Endothelial cell (in vitro differentiated cells): ENCODE measurements around the gene KYNU. TPM values are rescaled to one million over a fixed set of nuclear protein-coding genes. Genes with fewer than 3 reads are reported as not detected.
A peak's percentile ranks its signal among the peaks of the same experiment; 100 is the strongest.
"Not testable (repeated sequence)": the region's sequence is repeated elsewhere in the genome, so short reads cannot be mapped to it uniquely, and the experiment has no call there.

Experiments used
- DNase-seq: peaks from one replicate; pipeline ENCODE4 v3.0.0; 2021; ENCODE audit warnings: low spot score
- H3K27ac Mint-ChIP-seq: one replicate; pipeline ENCODE4 v1.8.0; 2021; ENCODE audit warnings: mixed read lengths, inconsistent platforms; ENCODE audit not compliant: unreplicated experiment
- H3K27me3 Mint-ChIP-seq: one replicate; pipeline ENCODE4 v1.8.0; 2021; ENCODE audit warnings: mild to moderate bottlenecking, moderate library complexity, mixed read lengths, inconsistent platforms; ENCODE audit not compliant: unreplicated experiment
- H3K36me3 Mint-ChIP-seq: one replicate; pipeline ENCODE4 v1.8.0; 2021; ENCODE audit warnings: mild to moderate bottlenecking, low read depth, mixed read lengths, inconsistent platforms; ENCODE audit not compliant: unreplicated experiment
- H3K4me1 Mint-ChIP-seq: one replicate; pipeline ENCODE4 v1.8.0; 2021; ENCODE audit warnings: mild to moderate bottlenecking, mixed read lengths, inconsistent platforms; ENCODE audit not compliant: unreplicated experiment
- H3K4me3 Mint-ChIP-seq: one replicate; pipeline ENCODE4 v1.8.0; 2021; ENCODE audit warnings: mild to moderate bottlenecking, mixed read lengths, inconsistent platforms; ENCODE audit not compliant: unreplicated experiment
- H3K9me3 Mint-ChIP-seq: one replicate; pipeline ENCODE4 v1.8.0; 2021; ENCODE audit warnings: mixed read lengths, inconsistent platforms; ENCODE audit not compliant: unreplicated experiment
- total RNA-seq: library from RNA; stranded (reverse); fragmentation: NEBNext Ultra II Directional; extraction: Animal tissue kit (Norgen Biotek cat#: 25700); gene quantifications from one replicate; pipeline ENCODE4 v1.2.1, GENCODE V29; 2021; ENCODE audit not compliant: unreplicated experiment
- TF ChIP-seq, protein P1 (sequence below): fragments of 200-600 bp; sonication (generic); IDR thresholded peaks from one replicate; pipeline ENCODE4 v1.5.0; 2021; ENCODE audit warnings: antibody characterized with exemption; ENCODE audit not compliant: unreplicated experiment

Gene KYNU
- total RNA-seq, 1 donor from 2014 or later, result not detected

DNA sequence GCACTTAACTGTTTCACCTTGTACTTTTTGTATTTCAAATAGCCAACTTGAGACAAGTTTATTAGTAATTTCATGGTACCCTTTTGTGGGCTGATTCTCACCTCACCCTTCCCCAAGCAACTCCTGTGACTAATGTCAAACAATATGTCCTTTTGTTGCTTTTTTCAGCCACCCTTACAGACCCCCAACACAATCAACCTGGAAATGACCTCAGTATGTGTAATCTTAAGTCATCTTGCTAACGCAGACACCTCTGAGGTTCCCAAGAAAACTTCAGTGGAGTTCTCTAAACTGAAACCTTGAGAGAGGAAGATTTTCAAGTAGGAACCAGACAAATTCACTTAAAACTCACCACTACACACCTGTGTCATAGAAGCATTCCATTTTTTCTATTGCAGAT is 69.5 kb downstream of the KYNU start:
- Mint-ChIP-seq H3K27ac (no peak overlapping the region), H3K4me3 (no peak overlapping the region), H3K9me3 (peaks cover 8% of the 10 kb centered on the region), H3K4me1 (no peaks in the 10 kb centered on the region), H3K27me3 (peaks cover 7% of the 10 kb centered on the region), H3K36me3 (peaks cover 9% of the 10 kb centered on the region)
- no peak for DNase-seq
- TF ChIP-seq, protein P1, sequence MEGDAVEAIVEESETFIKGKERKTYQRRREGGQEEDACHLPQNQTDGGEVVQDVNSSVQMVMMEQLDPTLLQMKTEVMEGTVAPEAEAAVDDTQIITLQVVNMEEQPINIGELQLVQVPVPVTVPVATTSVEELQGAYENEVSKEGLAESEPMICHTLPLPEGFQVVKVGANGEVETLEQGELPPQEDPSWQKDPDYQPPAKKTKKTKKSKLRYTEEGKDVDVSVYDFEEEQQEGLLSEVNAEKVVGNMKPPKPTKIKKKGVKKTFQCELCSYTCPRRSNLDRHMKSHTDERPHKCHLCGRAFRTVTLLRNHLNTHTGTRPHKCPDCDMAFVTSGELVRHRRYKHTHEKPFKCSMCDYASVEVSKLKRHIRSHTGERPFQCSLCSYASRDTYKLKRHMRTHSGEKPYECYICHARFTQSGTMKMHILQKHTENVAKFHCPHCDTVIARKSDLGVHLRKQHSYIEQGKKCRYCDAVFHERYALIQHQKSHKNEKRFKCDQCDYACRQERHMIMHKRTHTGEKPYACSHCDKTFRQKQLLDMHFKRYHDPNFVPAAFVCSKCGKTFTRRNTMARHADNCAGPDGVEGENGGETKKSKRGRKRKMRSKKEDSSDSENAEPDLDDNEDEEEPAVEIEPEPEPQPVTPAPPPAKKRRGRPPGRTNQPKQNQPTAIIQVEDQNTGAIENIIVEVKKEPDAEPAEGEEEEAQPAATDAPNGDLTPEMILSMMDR, result no peak

DNA sequence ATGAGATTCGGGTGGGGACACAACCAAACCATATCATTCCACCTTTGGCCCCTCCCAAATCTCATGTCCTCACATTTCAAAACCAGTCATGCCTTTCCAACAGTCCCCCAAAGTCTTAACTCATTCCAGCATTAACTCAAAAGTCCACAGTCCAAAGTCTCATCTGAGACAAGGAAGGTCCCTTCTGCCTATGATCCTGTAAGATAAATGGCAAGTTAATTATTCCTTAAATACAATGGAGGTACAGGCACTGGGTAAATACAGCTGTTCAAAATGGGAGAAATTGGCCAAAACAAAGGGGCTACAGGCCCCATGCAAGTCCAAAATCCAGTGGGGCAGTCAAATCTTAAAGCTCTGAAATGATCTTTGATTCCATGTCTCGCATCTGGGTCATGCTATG is 71.3 kb downstream of the KYNU start:
- peak overlapping the region; percentile 22 for H3K27ac Mint-ChIP-seq
- not testable (repeated sequence) for H3K27me3 Mint-ChIP-seq, H3K4me3 Mint-ChIP-seq, H3K4me1 Mint-ChIP-seq, H3K9me3 Mint-ChIP-seq, H3K36me3 Mint-ChIP-seq, DNase-seq

DNA sequence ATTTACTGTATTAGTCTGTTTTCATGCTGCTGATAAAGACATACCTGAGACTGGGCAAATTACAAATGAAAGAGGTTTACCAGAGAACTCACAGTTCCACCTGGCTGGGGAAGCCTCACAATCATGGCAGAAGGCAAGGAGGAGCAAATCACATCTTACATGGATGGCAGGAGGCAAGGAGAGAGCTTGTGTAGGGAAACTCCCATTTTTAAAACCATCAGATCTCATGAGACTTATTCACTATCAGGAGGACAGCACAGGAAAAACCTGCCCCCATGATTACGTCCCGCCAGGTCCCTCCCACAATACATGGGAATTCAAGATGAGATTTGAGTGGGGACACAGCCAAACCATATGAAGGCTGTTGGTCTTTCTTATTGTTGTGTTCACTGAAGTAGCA is 72.9 kb downstream of the KYNU start:
- not testable (repeated sequence) for H3K4me1 Mint-ChIP-seq, H3K4me3 Mint-ChIP-seq

DNA sequence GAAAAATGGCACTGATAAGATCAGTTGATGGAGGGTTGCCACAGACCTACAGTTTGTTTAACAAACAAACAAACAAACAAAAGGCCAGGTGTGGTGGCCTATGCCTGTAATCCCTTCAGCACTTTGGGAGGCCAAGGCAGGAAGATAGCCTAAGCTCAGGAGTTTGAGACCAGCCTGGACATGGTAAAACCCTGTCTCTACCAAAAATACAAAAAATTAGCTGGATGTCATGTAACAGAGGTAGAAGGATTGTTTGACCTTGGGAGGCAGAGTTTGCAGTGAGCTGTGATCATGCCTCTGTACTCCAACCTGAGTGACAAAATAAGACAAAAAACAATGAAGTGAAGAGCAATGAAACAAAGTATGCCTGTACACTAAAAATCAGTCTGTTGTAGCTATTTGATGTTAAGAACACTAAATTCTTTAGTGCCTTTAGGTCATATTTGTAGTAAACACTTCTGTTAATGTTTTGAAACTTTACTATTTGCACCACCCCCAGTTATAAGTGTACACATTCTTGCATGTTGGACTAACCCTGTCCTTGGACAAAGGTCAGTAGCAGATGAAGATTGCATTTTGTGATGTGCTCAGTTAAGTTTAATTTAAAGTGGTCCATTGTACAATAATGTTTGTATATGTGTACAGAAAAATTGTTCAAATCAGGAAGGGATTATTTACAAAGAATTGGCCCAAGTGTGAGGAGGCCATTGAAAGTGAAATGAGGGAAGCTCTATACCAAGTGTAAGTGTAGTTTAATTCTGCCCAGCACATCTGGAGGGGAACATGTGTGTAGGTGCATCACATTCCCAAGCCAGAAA is 73.9 kb downstream of the KYNU start:
- peaks cover 9% of the 10 kb centered on the region for H3K36me3 Mint-ChIP-seq
- H3K4me3 Mint-ChIP-seq, result no peak overlapping the region
- H3K27me3 Mint-ChIP-seq, result peaks cover 5% of the 10 kb centered on the region
- no peak overlapping the region for H3K27ac Mint-ChIP-seq
- TF ChIP-seq, protein P1, result no peak
- peaks cover 8% of the 10 kb centered on the region for H3K9me3 Mint-ChIP-seq
- DNase-seq, result no peak
- H3K4me1 Mint-ChIP-seq, result no peaks in the 10 kb centered on the region

More for the DNA sequence above, 72.9 kb downstream of the KYNU start:
- not testable (repeated sequence) for H3K27ac Mint-ChIP-seq, H3K9me3 Mint-ChIP-seq, H3K27me3 Mint-ChIP-seq, DNase-seq, H3K36me3 Mint-ChIP-seq

DNA sequence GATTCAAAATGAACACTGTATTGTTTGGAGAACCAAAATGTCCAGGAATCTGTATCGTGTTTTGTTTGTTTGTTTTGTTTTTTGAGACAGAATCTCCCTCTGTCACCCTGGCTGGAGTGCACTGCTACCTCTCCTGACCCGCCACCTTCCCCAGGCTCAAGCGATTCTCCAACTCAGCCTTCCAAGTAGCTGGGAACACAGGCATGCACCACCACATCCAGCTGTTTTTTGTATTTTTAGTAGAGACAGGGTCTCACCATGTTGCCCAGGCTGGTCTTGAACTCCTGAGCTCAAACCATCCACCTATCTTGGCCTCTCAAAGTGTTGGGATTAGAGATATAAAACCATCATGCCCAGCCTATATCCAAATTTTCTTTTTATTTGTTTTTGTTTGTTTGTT is 74.6 kb downstream of the KYNU start:
- H3K36me3 Mint-ChIP-seq, result peaks cover 9% of the 10 kb centered on the region
- DNase-seq, result no peak

More for the DNA sequence above, 74.6 kb downstream of the KYNU start:
- TF ChIP-seq, protein P1, result no peak
- Mint-ChIP-seq H3K27me3 (peaks cover 5% of the 10 kb centered on the region), H3K4me1 (no peaks in the 10 kb centered on the region), H3K4me3 (no peak overlapping the region), H3K27ac (no peak overlapping the region), H3K9me3 (peaks cover 8% of the 10 kb centered on the region)
